Measurements from ENCODE around the gene NFASC.
A peak's percentile ranks its signal among the peaks of the same experiment; 100 is the strongest.

Gene NFASC

GRCh38 chr1:204889681-204890383 lies 19.2 kb downstream of the NFASC start:
- DNase-seq (ENCODE audit: low spot score): no peak

GRCh38 chr1:204891860-204892259 lies 21.2 kb downstream of the NFASC start:
- DNase-seq (ENCODE audit: low spot score): no peak

GRCh38 chr1:204894031-204894430 lies 23.4 kb downstream of the NFASC start:
- no peak for DNase-seq (ENCODE audit: low spot score)

GRCh38 chr1:204894606-204895005 lies 23.9 kb downstream of the NFASC start:
- DNase-seq (ENCODE audit: low spot score): no peak

GRCh38 chr1:204896023-204896422 lies 25.4 kb downstream of the NFASC start:
- DNase-seq (ENCODE audit: low spot score): no peak

GRCh38 chr1:204896787-204897469 lies 26.3 kb downstream of the NFASC start:
- no peak for DNase-seq (ENCODE audit: low spot score)

- DNase-seq (ENCODE audit: low spot score): no peak
These were observed 30.1 kb downstream of the NFASC start for GRCh38 chr1:204900721-204901120.

GRCh38 chr1:204902671-204903070 lies 32.0 kb downstream of the NFASC start:
- DNase-seq (ENCODE audit: low spot score): no peak

- DNase-seq (ENCODE audit: low spot score): no peak
These were observed 33.7 kb downstream of the NFASC start for GRCh38 chr1:204904228-204904810.

GRCh38 chr1:204909109-204909508 lies 38.4 kb downstream of the NFASC start:
- no peak for DNase-seq (ENCODE audit: low spot score)

GRCh38 chr1:204915861-204916495 lies 45.3 kb downstream of the NFASC start:
- DNase-seq (ENCODE audit: low spot score): no peak

GRCh38 chr1:204917802-204918201 lies 47.1 kb downstream of the NFASC start:
- no peak for DNase-seq (ENCODE audit: low spot score)

- no peak for DNase-seq (ENCODE audit: low spot score)
These were observed 49.8 kb downstream of the NFASC start for GRCh38 chr1:204920511-204920910.

- no peak for DNase-seq (ENCODE audit: low spot score)
These were observed 50.3 kb downstream of the NFASC start for GRCh38 chr1:204920967-204921366.

GRCh38 chr1:204921855-204922516 lies 51.3 kb downstream of the NFASC start:
- DNase-seq (ENCODE audit: low spot score): no peak

- DNase-seq (ENCODE audit: low spot score): no peak
These were observed 52.5 kb downstream of the NFASC start for GRCh38 chr1:204923201-204923600.

GRCh38 chr1:204923626-204924012 lies 53.0 kb downstream of the NFASC start:
- DNase-seq (ENCODE audit: low spot score): no peak

- peak; percentile 21 for DNase-seq (ENCODE audit: low spot score)
These were observed 53.5 kb downstream of the NFASC start for GRCh38 chr1:204924013-204924759.

- DNase-seq (ENCODE audit: low spot score): no peak
These were observed 55.0 kb downstream of the NFASC start for GRCh38 chr1:204925701-204926100.

- DNase-seq (ENCODE audit: low spot score): no peak
These were observed 57.3 kb downstream of the NFASC start for GRCh38 chr1:204927673-204928641.

Measured in AG08396 (cell line).